IMR-90 (cell line): Measurements from ENCODE around the gene IPO13. TPM values are rescaled to one million over a fixed set of nuclear protein-coding genes. Genes with fewer than 3 reads are reported as not detected.

Experiments used
- ATAC-seq: fragments of 200-7000 bp; cut with Tn5 transposase; 2 replicates; pipeline ENCODE4 v1.9.1; 2020; ENCODE audit warnings: low read depth, mild to moderate bottlenecking, moderate library complexity
- BruUV-seq: library from RNA; stranded (reverse); fragments of 400-500 nt; replicated peaks from 2 replicates; lab custom pipeline; 2021; lab: Mats Ljungman, UMichigan
- CTCF ChIA-PET: fragments of 300-600 bp; formaldehyde crosslinking; extraction: SDS; loops from one replicate; lab custom pipeline; 2021; ENCODE audit warnings: antibody characterized with exemption; lab: Yijun Ruan, JAX
- POLR2A ChIA-PET: fragments of 300-600 bp; sonication (Branson Sonifier 250); formaldehyde crosslinking; loops from one replicate; lab custom pipeline; 2022; ENCODE audit warnings: antibody characterized with exemption; ENCODE audit not compliant: unreplicated experiment; lab: Charles Lee
- DNase-seq: peaks from one replicate; pipeline ENCODE4 v3.0.0; 2013
- H2AFZ ChIP-seq: replicated peaks from 2 replicates; pipeline ENCODE3; 2013; ENCODE audit warnings: low read length, mild to moderate bottlenecking; ENCODE audit not compliant: poor library complexity
- H2AK5ac ChIP-seq: 2 replicates; pipeline ENCODE4 v1.6.1; 2013; ENCODE audit warnings: low read depth, low read length, inconsistent platforms
- H2AK9ac ChIP-seq: replicated peaks from 2 replicates; pipeline ENCODE3; 2013; ENCODE audit warnings: mild to moderate bottlenecking, low read depth, low read length, moderate library complexity; ENCODE audit not compliant: poor library complexity
- H2BK120ac ChIP-seq: 2 replicates; pipeline ENCODE4 v1.6.1; 2013; ENCODE audit warnings: low read depth, low read length, inconsistent platforms
- H2BK15ac ChIP-seq: 3 replicates; pipeline ENCODE4 v1.6.1; 2013; ENCODE audit warnings: low read depth, low read length, inconsistent platforms
- H2BK20ac ChIP-seq: 2 replicates; pipeline ENCODE4 v1.6.1; 2013; ENCODE audit warnings: low read depth, mild to moderate bottlenecking, inconsistent platforms, low read length, moderate library complexity
- H2BK5ac ChIP-seq: 2 replicates; pipeline ENCODE4 v1.6.1; 2013; ENCODE audit warnings: mild to moderate bottlenecking, low read depth, low read length, inconsistent platforms; ENCODE audit not compliant: poor library complexity, severe bottlenecking
- H3K14ac ChIP-seq: replicated peaks from 2 replicates; pipeline ENCODE4 v1.6.1; 2013; ENCODE audit warnings: low read depth, low read length, inconsistent platforms
- H3K18ac ChIP-seq: 2 replicates; pipeline ENCODE4 v1.6.1; 2013; ENCODE audit warnings: low read depth, low read length, control low read depth
- H3K23ac ChIP-seq: 2 replicates; pipeline ENCODE4 v1.6.1; 2013; ENCODE audit warnings: low read depth, low read length, inconsistent platforms
- H3K27ac ChIP-seq: 2 replicates; pipeline ENCODE4 v1.5.1; 2013; ENCODE audit warnings: mild to moderate bottlenecking, control low read depth, low read length; ENCODE audit not compliant: insufficient read depth
- H3K27me3 ChIP-seq: 2 replicates; pipeline ENCODE4 v1.6.1; 2013; ENCODE audit warnings: low read length; ENCODE audit not compliant: control insufficient read depth, insufficient read depth
- H3K36me3 ChIP-seq: 2 replicates; pipeline ENCODE4 v1.6.1; 2013; ENCODE audit warnings: low read length, mixed read lengths; ENCODE audit not compliant: control insufficient read depth, insufficient read depth
- H3K4ac ChIP-seq: 2 replicates; pipeline ENCODE4 v1.6.1; 2013; ENCODE audit warnings: low read depth, low read length, inconsistent platforms
- H3K4me1 ChIP-seq: 2 replicates; pipeline ENCODE4 v1.6.1; 2013; ENCODE audit warnings: low read length, mixed read lengths; ENCODE audit not compliant: control insufficient read depth, insufficient read depth
- H3K4me2 ChIP-seq: 2 replicates; pipeline ENCODE4 v1.6.1; 2013; ENCODE audit warnings: low read depth, mild to moderate bottlenecking, control low read depth, low read length, moderate library complexity
- H3K4me3 ChIP-seq: 2 replicates; pipeline ENCODE4 v1.5.1; 2013; ENCODE audit warnings: low read depth, mild to moderate bottlenecking, control low read depth, low read length, moderate library complexity; ENCODE audit not compliant: insufficient read depth
- H3K56ac ChIP-seq: 2 replicates; pipeline ENCODE4 v1.6.1; 2013; ENCODE audit warnings: low read length, inconsistent platforms; ENCODE audit not compliant: insufficient read depth; ENCODE audit errors: extremely low read depth
- H3K79me1 ChIP-seq, 2 experiments: 2 replicates each; pipeline ENCODE4 v1.6.1; 2013; ENCODE audit warnings: low read length in 2 of 2, inconsistent platforms in 1 of 2, low read depth in 1 of 2
- H3K9ac ChIP-seq: 2 replicates; pipeline ENCODE4 v1.6.1; 2013; ENCODE audit warnings: low read depth, low read length, control low read depth
- H3K9me1 ChIP-seq: 2 replicates; pipeline ENCODE4 v1.6.1; 2013; ENCODE audit warnings: low read length, inconsistent platforms; ENCODE audit not compliant: insufficient read depth
- H3K9me3 ChIP-seq: 2 replicates; pipeline ENCODE4 v1.6.1; 2013; ENCODE audit warnings: low read length; ENCODE audit not compliant: control insufficient read depth, insufficient read depth
- H4K20me1 ChIP-seq: 2 replicates; pipeline ENCODE4 v1.6.1; 2013; ENCODE audit warnings: low read length, inconsistent platforms; ENCODE audit not compliant: insufficient read depth
- H4K5ac ChIP-seq: 2 replicates; pipeline ENCODE4 v1.6.1; 2013; ENCODE audit warnings: mild to moderate bottlenecking, low read depth, low read length, control low read depth
- H4K8ac ChIP-seq, 2 experiments: 2 replicates each; pipeline ENCODE4 v1.6.1; 2013; ENCODE audit warnings: low read depth in 2 of 2, low read length in 2 of 2, control low read depth in 1 of 2, inconsistent platforms in 1 of 2
- H4K91ac ChIP-seq: 2 replicates; pipeline ENCODE4 v1.6.1; 2013; ENCODE audit warnings: low read depth, low read length, inconsistent platforms; ENCODE audit not compliant: insufficient read depth
- BHLHE40 ChIP-seq: fragments of 150-350 bp; IDR thresholded peaks from 2 replicates; pipeline ENCODE4 v1.6.1; 2016; ENCODE audit warnings: mild to moderate bottlenecking, low read depth, low read length
- CEBPB ChIP-seq: IDR thresholded peaks from 2 replicates; pipeline ENCODE4 v1.6.1; 2012; ENCODE audit warnings: low read depth, low read length, improper control_type of control experiment
- CHD1 ChIP-seq: IDR thresholded peaks from 2 replicates; pipeline ENCODE4 v1.6.1; 2012; ENCODE audit warnings: low read depth, low read length, improper control_type of control experiment
- CTCF ChIP-seq: conservative IDR thresholded peaks from 2 replicates; pipeline ENCODE4 v1.5.1; 2012; ENCODE audit warnings: mild to moderate bottlenecking, low read depth, low read length, improper control_type of control experiment
- MAFK ChIP-seq: IDR thresholded peaks from 2 replicates; pipeline ENCODE4 v1.6.1; 2012; ENCODE audit warnings: low read depth, low read length, improper control_type of control experiment
- MAZ ChIP-seq: IDR thresholded peaks from 2 replicates; pipeline ENCODE4 v1.6.1; 2012; ENCODE audit warnings: low read depth, mild to moderate bottlenecking, low read length, improper control_type of control experiment, moderate library complexity, borderline replicate concordance
- NFE2L2 ChIP-seq: fragments of 150-350 bp; IDR thresholded peaks from 2 replicates; pipeline ENCODE4 v1.6.1; 2016; ENCODE audit warnings: low read depth, mild to moderate bottlenecking, low read length
- POLR2A ChIP-seq: IDR thresholded peaks from 2 replicates; pipeline ENCODE4 v1.6.1; 2012; ENCODE audit warnings: mild to moderate bottlenecking, low read depth, low read length
- RCOR1 ChIP-seq: IDR thresholded peaks from 2 replicates; pipeline ENCODE4 v1.6.1; 2012; ENCODE audit warnings: mild to moderate bottlenecking, low read length, improper control_type of control experiment; ENCODE audit not compliant: insufficient replicate concordance
- SMC3 ChIP-seq: fragments of 150-350 bp; IDR thresholded peaks from 2 replicates; pipeline ENCODE4 v1.6.1; 2016; ENCODE audit warnings: low read depth, mild to moderate bottlenecking, antibody characterized with exemption, low read length, moderate library complexity
- WGBS, 2 experiments: methylation state at CpG; one replicate each; pipeline versions ENCODE4 v1.1.5 to v1.1.7; 2013; ENCODE audit warnings: missing lambda C conversion rate in 2 of 2; ENCODE audit not compliant: insufficient read length in 1 of 2; ENCODE audit errors: extremely low coverage in 2 of 2; 5-methylcytosine and 5-hydroxymethylcytosine counted together
- dilution Hi-C: fragments of 300-500 bp; cut with HindIII; formaldehyde crosslinking; loops from one replicate; pipeline ENCODE4 v1.14.3; 2018; ENCODE audit warnings: low sequenced_read_pairs; ENCODE audit not compliant: unreplicated experiment
- in situ Hi-C: fragments of 300-500 bp; cut with MboI; formaldehyde crosslinking; loops from 3 replicates; pipeline ENCODE4 v1.14.3; 2019; ENCODE audit warnings: low sequenced_read_pairs, inconsistent platforms, mixed read lengths
- intact Hi-C: fragments of 100-400 bp; cut with micrococcal nuclease; formaldehyde crosslinking; loops from 2 replicates; pipeline ENCODE4 v1.10.0; 2022
- polyA plus RNA-seq, 3 experiments: library from polyadenylated mRNA; depleted of rRNA; stranded (reverse); fragments of >200 nt; gene quantifications; 2 replicates each; pipeline ENCODE4 v1.2.3, GENCODE V29; 2012; ENCODE audit warnings: low replicate concordance in 1 of 3
- total RNA-seq: library from RNA; depleted of rRNA; stranded (reverse); fragments of >200 nt; gene quantifications from 2 replicates; pipeline ENCODE4 v1.2.3, GENCODE V29; 2012

Gene IPO13
- total and polyA plus RNA-seq, 2 of the 4 experiments (the other 2 are of a cell fraction) = 15.2 to 18.7 TPM

- TF ChIP-seq CHD1 = no peak
Measured at GRCh38 chr1:43977376-43978263, 30.9 kb downstream of the IPO13 start (continued).

DNA sequence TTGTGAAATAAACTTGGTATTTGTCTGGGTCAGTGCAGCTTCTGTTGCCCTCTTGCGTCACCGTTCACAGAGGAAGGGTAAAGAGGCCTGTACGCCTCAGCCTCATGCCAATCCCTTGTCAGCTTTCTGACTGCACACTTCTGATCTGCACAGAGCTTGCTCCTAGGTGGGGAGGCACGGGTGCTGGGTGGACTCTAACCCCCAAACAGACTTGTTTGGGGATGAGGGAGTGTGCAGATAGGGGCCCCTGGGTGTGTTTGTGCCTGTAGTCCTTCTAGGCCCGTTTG, 31.5 kb downstream of the IPO13 start:
- Histone ChIP-seq H3K36me3 (peaks cover 35% of the 10 kb centered on the region), H4K5ac (no peak overlapping the region), H3K9me1 (peaks cover 43% of the 10 kb centered on the region), H3K79me1 (peaks cover 47 to 76% of the 10 kb centered on the region in 2 experiments; a peak in 3 of 4 replicates), H2AFZ (peak overlapping the region; percentile 93), H4K91ac (no peak overlapping the region), H3K9me3 (no peaks in the 10 kb centered on the region), H3K23ac (peak overlapping the region; percentile 77; the same call in 1 of the 2 replicates), H2BK5ac (no peak overlapping the region), H3K9ac (peak overlapping the region; percentile 89; the same call in 1 of the 2 replicates), H3K4ac (peak overlapping the region; percentile 39; the same call in 1 of the 2 replicates), H3K4me1 (peaks cover 23% of the 10 kb centered on the region), H4K8ac (0 out of 4 replicates have a peak overlapping the region, but pooled peaks have one; percentile 76 to 79), H3K4me2 (peak overlapping the region; percentile 91), H2BK15ac (no peak overlapping the region), H2BK120ac (no peak overlapping the region), H3K27ac (peak overlapping the region; percentile 79; the same call in 1 of the 2 replicates), H3K18ac (no peak overlapping the region), H3K4me3 (0 out of 2 replicates have a peak overlapping the region, but pooled peaks have one; percentile 72), H2AK9ac (peak overlapping the region; percentile 21), H3K56ac (no peak overlapping the region), H2BK20ac (no peak overlapping the region), H4K20me1 (peaks cover 47% of the 10 kb centered on the region), H3K27me3 (no peaks in the 10 kb centered on the region), H2AK5ac (no peak overlapping the region), H3K14ac (0 out of 2 replicates have a peak overlapping the region, but pooled peaks have one; percentile 19)
- TF ChIP-seq MAZ (no peak), POLR2A (0 out of 2 replicates have a peak, but pooled peaks have one; percentile 4), CTCF (no peak), RCOR1 (no peak), CEBPB (peak; percentile 60), BHLHE40 (no peak), NFE2L2 (no peak), MAFK (no peak), SMC3 (no peak), CHD1 (no peak)
- in situ Hi-C loops (no loop called here), intact Hi-C loops (no loop called here), dilution Hi-C loops (no loop called here)
- DNase-seq (no peak), ATAC-seq (no peak)
- BruUV-seq = no TSS peak
- ChIA-PET CTCF (no interaction called here), POLR2A (no interaction called here)
- WGBS, 2 experiments = 72% methylated on average over 4 of the region's 5 CpGs; no CpG with 5 or more reads in 1 of the 2 experiments
